Esophagus muscularis mucosa (tissue), 4 donors: ENCODE data around the gene HAGHL. TPM values are rescaled to one million over a fixed set of nuclear protein-coding genes. Genes with fewer than 3 reads are reported as not detected.

Experiments used
- DNase-seq: peaks from one replicate; pipeline ENCODE4 v3.0.0-alpha.2; 2017; ENCODE audit errors: extremely low spot score
- H3K27ac ChIP-seq, 4 donors: fragments of 200-600 bp; sonication (generic); replicated peaks in 1 of 4; 1 replicate in 3 of 4; 2 replicates in 1 of 4; pipeline ENCODE4 v1.5.1; 2016 to 2019; ENCODE audit warnings: mild to moderate bottlenecking in 1 of 4
- H3K27me3 ChIP-seq, 4 donors: fragments of 200-600 bp; sonication (generic); one replicate each; pipeline versions ENCODE4 v1.5.1 to v1.6.0; 2016 to 2019
- H3K36me3 ChIP-seq, 4 donors: fragments of 200-600 bp; sonication (generic); one replicate each; pipeline ENCODE4 v1.5.1; 2016 to 2019
- H3K4me1 ChIP-seq, 4 donors: fragments of 200-600 bp; sonication (generic); one replicate each; pipeline ENCODE4 v1.5.1; 2016 to 2019
- H3K4me3 ChIP-seq, 4 donors: fragments of 200-600 bp; sonication (generic); 1 replicate in 2 of 4; 2 replicates in 2 of 4; pipeline ENCODE4 v1.5.1; 2016 to 2019; ENCODE audit warnings: mild to moderate bottlenecking in 4 of 4, moderate library complexity in 1 of 4
- H3K9me3 ChIP-seq, 4 donors: fragments of 200-600 bp; sonication (generic); 1 replicate in 3 of 4; 2 replicates in 1 of 4; pipeline ENCODE4 v1.5.1; 2016 to 2019
- CTCF ChIP-seq, 3 experiments: fragments of 200-600 bp in 2 of 3; fragments of 450-650 bp in 1 of 3; sonication (generic) in 2 of 3; IDR thresholded peaks; one replicate each; pipeline ENCODE4 v1.5.1; 2017 to 2019; ENCODE audit warnings: antibody characterized with exemption in 3 of 3, mild to moderate bottlenecking in 2 of 3, moderate library complexity in 1 of 3
- EP300 ChIP-seq: sonication (generic); formaldehyde crosslinking; IDR thresholded peaks from one replicate; pipeline ENCODE4 v1.6.1; 2017; ENCODE audit warnings: antibody characterized with exemption
- POLR2A ChIP-seq: fragments of 450-650 bp; IDR thresholded peaks from one replicate; pipeline ENCODE4 v1.6.1; 2017; ENCODE audit warnings: antibody characterized with exemption, moderate library complexity, mild to moderate bottlenecking, low read depth
- POLR2AphosphoS5 ChIP-seq, 2 donors: sonication (generic); formaldehyde crosslinking; IDR thresholded peaks; one replicate each; pipeline ENCODE4 v1.6.1; 2017; ENCODE audit warnings: antibody characterized with exemption in 2 of 2
- WGBS: methylation state at CpG from one replicate; pipeline ENCODE4 v1.1.5; 2018; 5-methylcytosine and 5-hydroxymethylcytosine counted together
- intact Hi-C: fragments of 100-400 bp; cut with DNase I; formaldehyde crosslinking; loops from one replicate; pipeline ENCODE4 v1.15.1; 2023
- total RNA-seq, 4 donors: library from RNA; depleted of rRNA; stranded (reverse); fragments of >200 nt; gene quantifications; one replicate each; pipeline versions ENCODE4 v1.1.0 to v1.2.1, GENCODE V29; 2016

HAGHL gene
- total RNA-seq, 4 donors from 2014 or later = 1.7 to 5.6 (median 4.5) TPM

GRCh38 chr16:705431-706188 lies 21.3 kb upstream of the HAGHL start, which contains the start of gene FBXL16:
TSS of gene FBXL16 (minus strand) at chr16:705801. CDS start at chr16:697405, 8,396 bp downstream.
- no peak for DNase-seq
- intact Hi-C loops = no loop called here
- Histone ChIP-seq H3K4me1 (peaks cover 9 to 43% (median 30%) of the 10 kb centered on the region in 4 donors), H3K9me3 (no peaks in the 10 kb centered on the region), H3K27me3 (peaks cover 0 to 99% (median 88%) of the 10 kb centered on the region in 4 donors), H3K27ac (no peak within 1 kb of the TSS), H3K36me3 (no peaks in the 10 kb centered on the region), H3K4me3 (peak within 1 kb of the TSS in 2 of 4 donors; percentile 24 to 42)
- WGBS = no CpG with 5 or more reads among the region's 115 CpGs
- TF ChIP-seq POLR2AphosphoS5 (IDR thresholded peaks at IDR 0.05) = no peak
- TF ChIP-seq EP300 = no peak
- TF ChIP-seq CTCF (IDR thresholded peaks at IDR 0.05) = no peak
- no peak for TF ChIP-seq POLR2A

- TF ChIP-seq CTCF (IDR thresholded peaks at IDR 0.05) (no peak), POLR2AphosphoS5 (IDR thresholded peaks at IDR 0.05) (no peak), EP300 (no peak), POLR2A (no peak)
- H3K27ac ChIP-seq = no peak overlapping the region
- no peaks in the 10 kb centered on the region for H3K36me3 ChIP-seq
- no peaks in the 10 kb centered on the region for H3K9me3 ChIP-seq
- peaks cover 9 to 38% (median 28%) of the 10 kb centered on the region in 4 donors for H3K4me1 ChIP-seq
- WGBS = 6% methylated on average over 25 of the region's 49 CpGs
- DNase-seq = no peak
- intact Hi-C loops = no loop called here
- peak overlapping the region in 2 of 4 donors; percentile 24 to 42 for H3K4me3 ChIP-seq
- H3K27me3 ChIP-seq = peaks cover 0 to 99% (median 89%) of the 10 kb centered on the region in 4 donors
Measured at GRCh38 chr16:706189-707061, 20.5 kb upstream of the HAGHL start.

- H3K9me3 ChIP-seq = no peaks in the 10 kb centered on the region
- H3K27ac ChIP-seq = no peak overlapping the region
- WGBS = 35% methylated on average over 14 of the region's 14 CpGs
- peaks cover 0 to 99% (median 84%) of the 10 kb centered on the region in 4 donors for H3K27me3 ChIP-seq
- no peak for DNase-seq
- no peak overlapping the region for H3K4me3 ChIP-seq
- no peaks in the 10 kb centered on the region for H3K36me3 ChIP-seq
- intact Hi-C loops = no loop called here
- H3K4me1 ChIP-seq = peaks cover 9 to 44% (median 32%) of the 10 kb centered on the region in 4 donors
- TF ChIP-seq POLR2AphosphoS5 (IDR thresholded peaks at IDR 0.05) (no peak), EP300 (no peak), CTCF (IDR thresholded peaks at IDR 0.05) (no peak)
Measured at GRCh38 chr16:707062-707538, 19.8 kb upstream of the HAGHL start.

- H3K4me1 ChIP-seq = peaks cover 9 to 46% (median 38%) of the 10 kb centered on the region in 4 donors
- DNase-seq = no peak
- no peaks in the 10 kb centered on the region for H3K36me3 ChIP-seq
- intact Hi-C loops = no loop called here
- H3K9me3 ChIP-seq = no peaks in the 10 kb centered on the region
- peaks cover 0 to 93% (median 75%) of the 10 kb centered on the region in 4 donors for H3K27me3 ChIP-seq
- H3K27ac ChIP-seq = no peak overlapping the region
- TF ChIP-seq POLR2A (no peak), POLR2AphosphoS5 (IDR thresholded peaks at IDR 0.05) (no peak), CTCF (IDR thresholded peaks at IDR 0.05) (no peak), EP300 (no peak)
- 64% methylated on average over 3 of the region's 3 CpGs for WGBS
- no peak overlapping the region for H3K4me3 ChIP-seq
Measured at GRCh38 chr16:708019-708418, 18.9 kb upstream of the HAGHL start.
